HCT116 (cell line): ENCODE results near the gene NRXN2. TPM values are rescaled to one million over a fixed set of nuclear protein-coding genes. Genes with fewer than 3 reads are reported as not detected.

Experiments
- ATAC-seq: fragments of 200-7000 bp; cut with Tn5 transposase; 2 replicates; pipeline ENCODE4 v1.9.1; 2020; ENCODE audit warnings: mild to moderate bottlenecking, moderate library complexity
- BruUV-seq: library from RNA; stranded (reverse); fragments of 400-500 nt; replicated peaks from 2 replicates; lab custom pipeline; 2021; lab: Mats Ljungman, UMichigan
- CTCF ChIA-PET: fragments of 300-600 bp; sonication (Branson Sonifier 250); formaldehyde crosslinking; loops from one replicate; lab custom pipeline; 2021; ENCODE audit warnings: antibody characterized with exemption; lab: Charles Lee
- POLR2A ChIA-PET: fragments of 300-600, 350-600 bp; sonication (Branson Sonifier 250); formaldehyde crosslinking; loops from one replicate; lab custom pipeline; 2021; ENCODE audit warnings: antibody characterized with exemption; lab: Charles Lee
- RAD21 ChIA-PET, 2 experiments: fragments of 300-600 bp; sonication (Branson Sonifier 250); formaldehyde crosslinking; loops; one replicate each; lab custom pipeline; 2023; ENCODE audit warnings: low total read pairs in 2 of 2; ENCODE audit not compliant: uncharacterized antibody in 2 of 2, unreplicated experiment in 2 of 2, low non-redundant PET in 1 of 2; lab: Charles Lee
- DNase-seq: peaks from one replicate; pipeline ENCODE4 v3.0.0-alpha.2; 2010; ENCODE audit warnings: low read depth, low spot score
- H2AFZ ChIP-seq: fragments of 200-600 bp; shearing (Covaris generic), sonication (generic); 2 replicates; pipeline ENCODE4 v1.6.1; 2017; ENCODE audit warnings: low read depth, mixed run types, mixed read lengths, antibody characterized with exemption, low read length; ENCODE audit not compliant: poor library complexity, severe bottlenecking
- H3K27ac ChIP-seq: 2 replicates; pipeline ENCODE4 v1.5.1; 2012; ENCODE audit warnings: low read depth, low read length
- H3K27me3 ChIP-seq: fragments of 200-600 bp; sonication (generic); 2 replicates; pipeline ENCODE4 v1.6.1; 2016; ENCODE audit warnings: mixed run types, low read length, mixed read lengths; ENCODE audit not compliant: insufficient read depth
- H3K36me3 ChIP-seq, 2 experiments: fragments of 200-500 bp in 1 of 2; fragments of 200-600 bp in 1 of 2; sonication (Bioruptor generic) in 1 of 2; sonication (generic) in 1 of 2; 2 replicates each; pipeline versions ENCODE4 v1.5.1 to v1.6.1; 2014 to 2016; ENCODE audit warnings: low read length in 2 of 2, inconsistent platforms in 1 of 2, mixed read lengths in 1 of 2, mixed run types in 1 of 2; ENCODE audit not compliant: insufficient read depth in 2 of 2, control insufficient read depth in 1 of 2
- H3K4me1 ChIP-seq, 2 experiments: fragments of 200-600 bp in 1 of 2; sonication (generic) in 1 of 2; 2 replicates each; pipeline versions ENCODE4 v1.5.1 to v1.6.1; 2012 to 2017; ENCODE audit warnings: low read length in 2 of 2, inconsistent platforms in 1 of 2, mild to moderate bottlenecking in 1 of 2, mixed read lengths in 1 of 2, mixed run types in 1 of 2, moderate library complexity in 1 of 2; ENCODE audit not compliant: insufficient read depth in 2 of 2, control insufficient read depth in 1 of 2
- H3K4me2 ChIP-seq: fragments of 200-600 bp; sonication (generic); 2 replicates; pipeline ENCODE4 v1.6.1; 2017; ENCODE audit warnings: mixed run types, low read length, mixed read lengths
- H3K4me3 ChIP-seq, 2 experiments: fragments of 200-600 bp in 1 of 2; sonication (generic) in 1 of 2; replicated peaks in 1 of 2; 2 replicates each; pipeline ENCODE4 v1.5.1; 2011 to 2016; ENCODE audit warnings: low read length in 2 of 2, control low read depth in 1 of 2, low read depth in 1 of 2, mild to moderate bottlenecking in 1 of 2, mixed read lengths in 1 of 2, mixed run types in 1 of 2
- H3K79me2 ChIP-seq: fragments of 200-600 bp; sonication (generic); 2 replicates; pipeline ENCODE4 v1.6.1; 2017; ENCODE audit warnings: mild to moderate bottlenecking, mixed run types, low read length, moderate library complexity, mixed read lengths; ENCODE audit not compliant: insufficient read depth
- H3K9ac ChIP-seq: fragments of 200-600 bp; sonication (generic); 2 replicates; pipeline ENCODE4 v1.6.1; 2016; ENCODE audit warnings: low read length, mixed read lengths
- H3K9me2 ChIP-seq: fragments of 200-600 bp; sonication (generic), shearing (Covaris generic); 2 replicates; pipeline ENCODE4 v1.6.1; 2017; ENCODE audit warnings: mixed run types, mild to moderate bottlenecking, moderate library complexity; ENCODE audit not compliant: insufficient read depth
- H3K9me3 ChIP-seq, 2 experiments: fragments of 200-500 bp in 1 of 2; fragments of 200-600 bp in 1 of 2; sonication (Bioruptor generic) in 1 of 2; sonication (generic) in 1 of 2; 2 replicates each; pipeline ENCODE4 v1.6.1; 2014 to 2017; ENCODE audit warnings: low read length in 2 of 2, mixed read lengths in 2 of 2, inconsistent platforms in 1 of 2, low read depth in 1 of 2, mild to moderate bottlenecking in 1 of 2, mixed run types in 1 of 2, moderate library complexity in 1 of 2; ENCODE audit not compliant: control insufficient read depth in 1 of 2, insufficient read depth in 1 of 2
- H4K20me1 ChIP-seq: fragments of 200-600 bp; sonication (generic), shearing (Covaris generic); 2 replicates; pipeline ENCODE4 v1.6.1; 2017; ENCODE audit warnings: mixed run types, mild to moderate bottlenecking, moderate library complexity; ENCODE audit not compliant: insufficient read depth
- ATF3 ChIP-seq: IDR thresholded peaks from 2 replicates; pipeline ENCODE4 v1.6.1; 2012
- CTCF ChIP-seq, 3 experiments: fragments of 200-600 bp in 1 of 3; sonication (generic) in 1 of 3; IDR thresholded peaks in 2 of 3; conservative IDR thresholded peaks in 1 of 3; 2 replicates each; pipeline ENCODE4 v1.5.1; 2012 to 2017; ENCODE audit warnings: low read depth in 2 of 3, low read length in 2 of 3, antibody characterized with exemption in 1 of 3, borderline replicate concordance in 1 of 3, control low read depth in 1 of 3, mild to moderate bottlenecking in 1 of 3, mixed read lengths in 1 of 3, mixed run types in 1 of 3, moderate library complexity in 1 of 3; ENCODE audit not compliant: insufficient read depth in 1 of 3
- EGR1 ChIP-seq: IDR thresholded peaks from 2 replicates; pipeline ENCODE4 v1.6.1; 2012; ENCODE audit warnings: low read depth
- ELF1 ChIP-seq: IDR thresholded peaks from 2 replicates; pipeline ENCODE4 v1.6.1; 2012; ENCODE audit warnings: low read depth, borderline replicate concordance
- FOSL1 ChIP-seq: IDR thresholded peaks from 2 replicates; pipeline ENCODE4 v1.6.1; 2012; ENCODE audit warnings: low read depth
- MAX ChIP-seq: IDR thresholded peaks from 2 replicates; pipeline ENCODE4 v1.6.1; 2012
- POLR2A ChIP-seq: IDR thresholded peaks from 2 replicates; pipeline ENCODE4 v1.7.0; 2011; ENCODE audit warnings: borderline replicate concordance; ENCODE audit not compliant: insufficient read depth, insufficient read length; ENCODE audit errors: extremely low read depth
- POLR2AphosphoS5 ChIP-seq: IDR thresholded peaks from 2 replicates; pipeline ENCODE4 v1.6.1; 2011; ENCODE audit warnings: mild to moderate bottlenecking, low read depth, low read length, moderate library complexity
- RAD21 ChIP-seq: IDR thresholded peaks from 2 replicates; pipeline ENCODE4 v1.6.1; 2012; ENCODE audit warnings: low read depth, mild to moderate bottlenecking
- REST ChIP-seq: IDR thresholded peaks from 2 replicates; pipeline ENCODE4 v1.6.1; 2012; ENCODE audit warnings: low read depth
- SIN3A ChIP-seq: IDR thresholded peaks from 2 replicates; pipeline ENCODE4 v1.6.1; 2012; ENCODE audit warnings: low read depth
- SP1 ChIP-seq: IDR thresholded peaks from 2 replicates; pipeline ENCODE4 v1.6.1; 2012; ENCODE audit warnings: low read depth
- SRF ChIP-seq: IDR thresholded peaks from 2 replicates; pipeline ENCODE4 v1.6.1; 2012; ENCODE audit warnings: low read depth
- TCF7L2 ChIP-seq: IDR thresholded peaks from 2 replicates; pipeline ENCODE4 v1.7.0; 2011; ENCODE audit warnings: borderline replicate concordance, inconsistent platforms; ENCODE audit not compliant: insufficient read depth, insufficient read length; ENCODE audit errors: extremely low read depth
- YY1 ChIP-seq: IDR thresholded peaks from 2 replicates; pipeline ENCODE4 v1.6.1; 2011; ENCODE audit warnings: low read length, low read depth, moderate library complexity, mild to moderate bottlenecking; ENCODE audit not compliant: insufficient replicate concordance; ENCODE audit errors: extremely low read depth
- ZFX ChIP-seq: fragments of 450-650 bp; IDR thresholded peaks from 2 replicates; pipeline ENCODE4 v1.6.1; 2017
- ZNF274 ChIP-seq: fragments of 200-500 bp; sonication (Bioruptor generic); IDR thresholded peaks from 2 replicates; pipeline ENCODE4 v1.6.1; 2014; ENCODE audit warnings: mild to moderate bottlenecking, low read depth, low read length, inconsistent platforms
- intact Hi-C: fragments of 100-400 bp; cut with micrococcal nuclease; formaldehyde crosslinking; loops from 2 replicates; pipeline ENCODE4 v1.10.0; 2022
- total RNA-seq: library from RNA; stranded (reverse); gene quantifications from one replicate; pipeline ENCODE4 v1.2.1, GENCODE V29; 2021; ENCODE audit not compliant: unreplicated experiment

NRXN2 gene
- total RNA-seq, 1 experiment from 2014 or later, result 1.5 TPM

DNA sequence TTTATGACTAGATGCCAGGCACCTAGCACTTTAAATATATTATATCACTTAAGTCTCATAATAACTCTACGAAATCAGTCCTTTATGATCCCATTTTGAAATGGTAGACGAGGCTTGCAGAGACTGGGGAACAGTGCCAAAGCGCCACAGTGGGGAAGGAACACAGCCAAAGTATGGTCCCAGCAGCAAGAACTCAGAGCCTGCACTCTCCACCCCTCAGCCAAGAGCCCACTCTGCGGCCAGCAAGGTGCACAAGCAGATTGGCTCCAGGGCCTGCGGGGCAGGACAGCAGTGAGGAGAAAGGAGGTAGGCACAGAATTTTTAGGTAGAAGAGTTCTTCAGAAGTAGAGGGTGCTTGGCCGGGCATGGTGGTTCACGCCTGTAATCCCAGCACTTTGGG, 61.4 kb downstream of the NRXN2 start:
- ChIA-PET POLR2A (no interaction called here), RAD21 (no interaction called here), CTCF (interaction anchor here (0.9 kb wide), 1 partner anchor 27 kb away, joined by 4 read pairs; no protein-coding TSS in a partner anchor)
- Histone ChIP-seq H3K4me1 (peaks cover 8 to 25% of the 10 kb centered on the region in 2 experiments), H4K20me1 (no peaks in the 10 kb centered on the region), H3K27me3 (no peaks in the 10 kb centered on the region), H3K4me3 (no peak overlapping the region), H3K79me2 (no peaks in the 10 kb centered on the region), H3K9ac (no peak overlapping the region), H3K27ac (no peak overlapping the region), H3K4me2 (no peak overlapping the region), H3K36me3 (no peaks in the 10 kb centered on the region), H2AFZ (no peak overlapping the region), H3K9me2 (no peaks in the 10 kb centered on the region), H3K9me3 (no peaks in the 10 kb centered on the region)
- ATAC-seq (no peak), DNase-seq (no peak)
- intact Hi-C loops, result no loop called here
- TF ChIP-seq SP1 (no peak), SIN3A (no peak), CTCF (IDR thresholded peaks at IDR 0.05 in 2 of 3, conservative IDR thresholded peaks at IDR 0.05 in 1 of 3; ENCODE audit: borderline replicate concordance in 1 of 3, insufficient read depth in 1 of 3, low read depth in 2 of 3, low read length in 2 of 3) (no peak), ELF1 (no peak), ZFX (no peak), POLR2A (no peak), POLR2AphosphoS5 (no peak)
- no TSS peak for BruUV-seq

- no TSS peak for BruUV-seq
- H3K9ac ChIP-seq, result no peak overlapping the region
- POLR2A ChIA-PET, result no interaction called here
- RAD21 ChIA-PET, result no interaction called here
- no peaks in the 10 kb centered on the region for H4K20me1 ChIP-seq
- H3K4me1 ChIP-seq, result peaks cover 8 to 29% of the 10 kb centered on the region in 2 experiments
- H3K79me2 ChIP-seq, result no peaks in the 10 kb centered on the region
- DNase-seq, result no peak
- no peak overlapping the region for H3K27ac ChIP-seq
- no peaks in the 10 kb centered on the region for H3K36me3 ChIP-seq
- H3K9me3 ChIP-seq, result no peaks in the 10 kb centered on the region
- intact Hi-C loops, result no loop called here
- CTCF ChIA-PET, result interaction anchor here (0.9 kb wide), 1 partner anchor 28 kb away, joined by 4 read pairs; no protein-coding TSS in a partner anchor
- no peak for ATAC-seq
- no peak overlapping the region for H2AFZ ChIP-seq
- H3K9me2 ChIP-seq, result no peaks in the 10 kb centered on the region
- no peak overlapping the region for H3K4me2 ChIP-seq
- no peaks in the 10 kb centered on the region for H3K27me3 ChIP-seq
- no peak overlapping the region for H3K4me3 ChIP-seq
- TF ChIP-seq ATF3, result no peak
- TF ChIP-seq ZNF274, result no peak
- no peak for TF ChIP-seq REST
- no peak for TF ChIP-seq SP1
- TF ChIP-seq FOSL1, result no peak
- TF ChIP-seq RAD21, result no peak
- TF ChIP-seq YY1, result no peak
- TF ChIP-seq EGR1, result no peak
- TF ChIP-seq TCF7L2, result no peak
- TF ChIP-seq MAX, result no peak
- no peak for TF ChIP-seq SRF
These were observed 61.9 kb downstream of the NRXN2 start for GRCh38 chr11:64661146-64661545.
